Stimulated activated CD4-positive, alpha-beta T cell treated with anti-CD3 and anti-CD28 coated beads, TNF-alpha, amount 100 ng/mL, for 48 hours (primary cell): Measurements from ENCODE around the gene SLIT3.
"Not testable (repeated sequence)": the region's sequence is repeated elsewhere in the genome, so short reads cannot be mapped to it uniquely, and the experiment has no call there.

Experiments
- DNase-seq, 3 donors: peaks; one replicate each; pipeline ENCODE4 v3.0.0-alpha.2; 2020; ENCODE audit warnings: low read depth in 3 of 3

Gene SLIT3

GRCh38 chr5:169142264-169142970, 158.5 kb downstream of the SLIT3 start:
- DNase-seq = no peak

- not testable (repeated sequence) for DNase-seq
Measured at GRCh38 chr5:169140215-169140614, 160.7 kb downstream of the SLIT3 start.

GRCh38 chr5:169139480-169140050, 161.4 kb downstream of the SLIT3 start:
- no peak for DNase-seq

- DNase-seq = no peak
Measured at GRCh38 chr5:169133531-169133930, 167.4 kb downstream of the SLIT3 start.

GRCh38 chr5:169132302-169132660, 168.7 kb downstream of the SLIT3 start:
- no peak for DNase-seq

- DNase-seq = no peak
Measured at GRCh38 chr5:169131616-169132301, 169.2 kb downstream of the SLIT3 start.

GRCh38 chr5:169128679-169129078, 172.3 kb downstream of the SLIT3 start:
- DNase-seq = no peak

- DNase-seq = no peak
Measured at GRCh38 chr5:169127431-169127830, 173.5 kb downstream of the SLIT3 start.

- DNase-seq = no peak
Measured at GRCh38 chr5:169126481-169127021, 174.4 kb downstream of the SLIT3 start.

- DNase-seq = no peak
Measured at GRCh38 chr5:169125571-169125970, 175.4 kb downstream of the SLIT3 start.

GRCh38 chr5:169122951-169123350, 178.0 kb downstream of the SLIT3 start:
- DNase-seq = no peak

- DNase-seq = no peak
Measured at GRCh38 chr5:169121630-169122420, 179.1 kb downstream of the SLIT3 start.

GRCh38 chr5:169119288-169120048, 181.5 kb downstream of the SLIT3 start:
- no peak for DNase-seq

- DNase-seq = no peak
Measured at GRCh38 chr5:169116961-169117461, 183.9 kb downstream of the SLIT3 start.

- no peak for DNase-seq
Measured at GRCh38 chr5:169115461-169116124, 185.3 kb downstream of the SLIT3 start.

GRCh38 chr5:169114466-169115065, 186.4 kb downstream of the SLIT3 start:
- DNase-seq = no peak

GRCh38 chr5:169112016-169112415, 188.9 kb downstream of the SLIT3 start:
- DNase-seq = no peak

GRCh38 chr5:169106911-169107706, 193.8 kb downstream of the SLIT3 start:
- DNase-seq = no peak

- DNase-seq = not testable (repeated sequence)
Measured at GRCh38 chr5:169105582-169105981, 195.4 kb downstream of the SLIT3 start.
